Measurements from ENCODE around the gene FOXB2.
"Not testable (repeated sequence)": the region's sequence is repeated elsewhere in the genome, so short reads cannot be mapped to it uniquely, and the experiment has no call there.

Gene FOXB2

GRCh38 chr9:77019236-77019925 lies at the start of gene FOXB2:
FOXB2 (plus strand) TSS chr9:77019655; CDS start chr9:77019655, 0 bp downstream.
- in situ Hi-C loops (cut with HindIII; ENCODE audit: low sequenced_read_pairs), result loop anchor here (5.0 kb wide), 1 partner anchor 37 kb away; no protein-coding TSS in a partner anchor

GRCh38 chr9:76969716-76970115 lies 49.7 kb upstream of the FOXB2 start:
- in situ Hi-C loops (cut with HindIII; ENCODE audit: low sequenced_read_pairs), result loop anchor here (5.0 kb wide), 1 partner anchor 37 kb away; no protein-coding TSS in a partner anchor

GRCh38 chr9:76978831-76979230 lies 40.6 kb upstream of the FOXB2 start:
- in situ Hi-C loops (cut with HindIII; ENCODE audit: low sequenced_read_pairs), result not testable (repeated sequence)

GRCh38 chr9:76980566-76980965 lies 38.9 kb upstream of the FOXB2 start:
- in situ Hi-C loops (cut with HindIII; ENCODE audit: low sequenced_read_pairs), result loop anchor here (5.0 kb wide), 2 partner anchors 37 to 188 kb away; partner anchors contain the start of gene FOXB2

GRCh38 chr9:76984486-76984885 lies 35.0 kb upstream of the FOXB2 start:
- in situ Hi-C loops (cut with HindIII; ENCODE audit: low sequenced_read_pairs), result loop anchor here (5.0 kb wide), 2 partner anchors 33 to 192 kb away; partner anchors contain the start of gene FOXB2

- in situ Hi-C loops (cut with HindIII; ENCODE audit: low sequenced_read_pairs), result no loop called here
Measured at GRCh38 chr9:76985581-76985980, 33.9 kb upstream of the FOXB2 start.

GRCh38 chr9:76987594-76988200 lies 31.8 kb upstream of the FOXB2 start:
- in situ Hi-C loops (cut with HindIII; ENCODE audit: low sequenced_read_pairs), result no loop called here

GRCh38 chr9:76988941-76989340 lies 30.5 kb upstream of the FOXB2 start:
- in situ Hi-C loops (cut with HindIII; ENCODE audit: low sequenced_read_pairs), result no loop called here

GRCh38 chr9:76989501-76989900 lies 30.0 kb upstream of the FOXB2 start:
- in situ Hi-C loops (cut with HindIII; ENCODE audit: low sequenced_read_pairs), result no loop called here

- in situ Hi-C loops (cut with HindIII; ENCODE audit: low sequenced_read_pairs), result no loop called here
Measured at GRCh38 chr9:76996700-76997099, 22.8 kb upstream of the FOXB2 start.

GRCh38 chr9:76999261-76999660 lies 20.2 kb upstream of the FOXB2 start:
- in situ Hi-C loops (cut with HindIII; ENCODE audit: low sequenced_read_pairs), result no loop called here

- in situ Hi-C loops (cut with HindIII; ENCODE audit: low sequenced_read_pairs), result no loop called here
Measured at GRCh38 chr9:77000330-77000729, 19.1 kb upstream of the FOXB2 start.

- in situ Hi-C loops (cut with HindIII; ENCODE audit: low sequenced_read_pairs), result no loop called here
Measured at GRCh38 chr9:77003366-77003765, 16.1 kb upstream of the FOXB2 start.

GRCh38 chr9:77005216-77005615 lies 14.2 kb upstream of the FOXB2 start:
- in situ Hi-C loops (cut with HindIII; ENCODE audit: low sequenced_read_pairs), result no loop called here

GRCh38 chr9:77010527-77010926 lies 8.9 kb upstream of the FOXB2 start:
- in situ Hi-C loops (cut with HindIII; ENCODE audit: low sequenced_read_pairs), result no loop called here

GRCh38 chr9:77011973-77012821 lies 7.3 kb upstream of the FOXB2 start:
- in situ Hi-C loops (cut with HindIII; ENCODE audit: low sequenced_read_pairs), result no loop called here

GRCh38 chr9:77013206-77013931 lies 6.1 kb upstream of the FOXB2 start:
- in situ Hi-C loops (cut with HindIII; ENCODE audit: low sequenced_read_pairs), result no loop called here

- in situ Hi-C loops (cut with HindIII; ENCODE audit: low sequenced_read_pairs), result no loop called here
Measured at GRCh38 chr9:77013932-77014596, 5.4 kb upstream of the FOXB2 start.

- in situ Hi-C loops (cut with HindIII; ENCODE audit: low sequenced_read_pairs), result loop anchor here (5.0 kb wide), 1 partner anchor 32 kb away; no protein-coding TSS in a partner anchor
Measured at GRCh38 chr9:77014597-77015263, 4.7 kb upstream of the FOXB2 start.
